ENCODE measurements around the gene LRIG1.

Gene LRIG1

GRCh38 chr3:66438046-66438445, 62.8 kb downstream of the LRIG1 start:
- no peak overlapping the region for H3K4me3 ChIP-seq (ENCODE audit: low read depth, low read length)
- CTCF ChIA-PET = interaction anchor here (1.6 kb wide), 1 partner anchor 25 kb away, joined by 3 read pairs; no protein-coding TSS in a partner anchor
- no peak for DNase-seq (ENCODE audit: low read depth, low spot score)
- POLR2A ChIA-PET = no interaction called here
- TF ChIP-seq, protein P1, sequence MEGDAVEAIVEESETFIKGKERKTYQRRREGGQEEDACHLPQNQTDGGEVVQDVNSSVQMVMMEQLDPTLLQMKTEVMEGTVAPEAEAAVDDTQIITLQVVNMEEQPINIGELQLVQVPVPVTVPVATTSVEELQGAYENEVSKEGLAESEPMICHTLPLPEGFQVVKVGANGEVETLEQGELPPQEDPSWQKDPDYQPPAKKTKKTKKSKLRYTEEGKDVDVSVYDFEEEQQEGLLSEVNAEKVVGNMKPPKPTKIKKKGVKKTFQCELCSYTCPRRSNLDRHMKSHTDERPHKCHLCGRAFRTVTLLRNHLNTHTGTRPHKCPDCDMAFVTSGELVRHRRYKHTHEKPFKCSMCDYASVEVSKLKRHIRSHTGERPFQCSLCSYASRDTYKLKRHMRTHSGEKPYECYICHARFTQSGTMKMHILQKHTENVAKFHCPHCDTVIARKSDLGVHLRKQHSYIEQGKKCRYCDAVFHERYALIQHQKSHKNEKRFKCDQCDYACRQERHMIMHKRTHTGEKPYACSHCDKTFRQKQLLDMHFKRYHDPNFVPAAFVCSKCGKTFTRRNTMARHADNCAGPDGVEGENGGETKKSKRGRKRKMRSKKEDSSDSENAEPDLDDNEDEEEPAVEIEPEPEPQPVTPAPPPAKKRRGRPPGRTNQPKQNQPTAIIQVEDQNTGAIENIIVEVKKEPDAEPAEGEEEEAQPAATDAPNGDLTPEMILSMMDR (IDR thresholded peaks at IDR 0.05; ENCODE audit: insufficient read depth, low read length, missing control alignments) = no peak

GRCh38 chr3:66437341-66437929, 63.4 kb downstream of the LRIG1 start:
- no peak for DNase-seq (ENCODE audit: low read depth, low spot score)
- ChIA-PET POLR2A (no interaction called here), CTCF (interaction anchor here (1.4 kb wide), 1 partner anchor 17 kb away, joined by 3 read pairs; no protein-coding TSS in a partner anchor)
- no peak overlapping the region for H3K4me3 ChIP-seq (ENCODE audit: low read depth, low read length)
- TF ChIP-seq, protein P1 (IDR thresholded peaks at IDR 0.05; ENCODE audit: insufficient read depth, low read length, missing control alignments) = no peak

DNA sequence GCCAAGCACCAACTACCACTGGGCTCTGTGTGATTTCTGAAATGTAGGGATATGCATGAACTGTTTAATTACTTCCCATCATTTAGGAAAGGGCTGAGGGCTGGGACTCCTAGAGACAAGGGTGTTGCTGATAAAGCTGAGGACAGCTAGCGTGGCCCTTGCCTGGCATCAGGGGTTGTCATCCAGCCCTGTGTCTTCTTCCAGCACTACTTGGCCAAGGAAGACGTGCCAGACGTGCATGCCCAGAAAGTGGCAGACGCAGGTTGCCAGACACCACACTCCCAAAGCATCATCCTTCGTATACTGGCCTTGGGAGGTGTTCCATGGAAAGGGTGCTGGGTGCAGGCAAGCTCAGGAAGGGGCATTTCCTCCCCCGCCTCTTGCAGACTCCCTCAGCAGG, 64.8 kb downstream of the LRIG1 start:
- H3K4me3 ChIP-seq (ENCODE audit: low read depth, low read length) = no peak overlapping the region
- no peak for DNase-seq (ENCODE audit: low read depth, low spot score)
- ChIA-PET POLR2A (no interaction called here), CTCF (interaction anchor here (0.6 to 1.4 kb wide), 2 partner anchors 18 to 28 kb away, joined by 3 to 4 read pairs; no protein-coding TSS in a partner anchor)
- TF ChIP-seq, protein P1 (IDR thresholded peaks at IDR 0.05; ENCODE audit: insufficient read depth, low read length, missing control alignments) = no peak

DNA sequence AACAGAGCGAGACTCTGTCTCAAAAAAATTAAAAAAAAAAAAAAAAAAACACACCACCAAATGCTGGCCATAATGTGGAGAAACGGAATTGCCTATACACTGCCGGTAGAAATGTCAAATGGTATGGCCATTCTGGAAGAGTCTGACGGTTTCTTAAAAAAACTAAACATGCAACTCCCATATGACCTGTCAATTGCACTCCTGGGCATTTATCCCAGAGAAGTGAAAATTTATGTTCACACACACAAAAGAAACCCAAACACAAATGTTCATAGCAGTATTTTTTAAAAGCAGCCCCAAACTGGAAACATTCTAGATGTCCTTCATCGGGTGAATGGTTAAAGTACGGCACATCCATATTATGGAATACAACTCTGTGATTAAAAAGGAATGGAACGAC, 66.1 kb downstream of the LRIG1 start:
- TF ChIP-seq, protein P1 (IDR thresholded peaks at IDR 0.05; ENCODE audit: insufficient read depth, low read length, missing control alignments) = no peak
- no peak overlapping the region for H3K4me3 ChIP-seq (ENCODE audit: low read depth, low read length)
- DNase-seq (ENCODE audit: low read depth, low spot score) = no peak
- POLR2A ChIA-PET = no interaction called here
- CTCF ChIA-PET = no interaction called here

- ChIA-PET CTCF (interaction anchor here (0.9 to 1.2 kb wide), 2 partner anchors 8 to 59 kb away, joined by 3 read pairs; no protein-coding TSS in a partner anchor), POLR2A (no interaction called here)
- TF ChIP-seq, protein P1 (IDR thresholded peaks at IDR 0.05; ENCODE audit: insufficient read depth, low read length, missing control alignments) = no peak
- no peak for DNase-seq (ENCODE audit: low read depth, low spot score)
- H3K4me3 ChIP-seq (ENCODE audit: low read depth, low read length) = no peak overlapping the region
These were observed 67.4 kb downstream of the LRIG1 start for GRCh38 chr3:66433522-66433782.

- TF ChIP-seq, protein P1 (IDR thresholded peaks at IDR 0.05; ENCODE audit: insufficient read depth, low read length, missing control alignments) = no peak
- ChIA-PET CTCF (interaction anchor here (0.6 to 5.0 kb wide), 5 partner anchors 8 to 59 kb away, joined by 3 to 22 read pairs (median 3); no protein-coding TSS in a partner anchor), POLR2A (no interaction called here)
- H3K4me3 ChIP-seq (ENCODE audit: low read depth, low read length) = no peak overlapping the region
- no peak for DNase-seq (ENCODE audit: low read depth, low spot score)
These were observed 67.9 kb downstream of the LRIG1 start for GRCh38 chr3:66432767-66433521.

Measured in AG04449 (cell line).